Natural killer cell (primary cell): Measurements from ENCODE around the gene FOXP3. TPM values are rescaled to one million over a fixed set of nuclear protein-coding genes. Genes with fewer than 3 reads are reported as not detected.

Experiments used
- ATAC-seq, 3 donors: fragments of 150-1000 bp in 2 of 3; fragments of 200-7000 bp in 1 of 3; cut with Tn5 transposase; 1 replicate in 1 of 3; 2 replicates in 2 of 3; pipeline ENCODE4 v1.10.0; 2021; ENCODE audit warnings: mild to moderate bottlenecking in 2 of 3, moderate library complexity in 2 of 3
- DNase-seq, 2 donors: peaks; one replicate each; pipeline versions ENCODE4 v3.0.0 to v3.0.0-alpha.2; 2013 to 2021; ENCODE audit warnings: mixed read lengths in 1 of 2
- H3K27ac ChIP-seq: one replicate; pipeline ENCODE4 v1.5.1; 2013; ENCODE audit warnings: mild to moderate bottlenecking, low read length
- H3K27me3 ChIP-seq: one replicate; pipeline ENCODE4 v1.6.1; 2013; ENCODE audit warnings: low read length; ENCODE audit not compliant: control insufficient read depth, insufficient read depth
- H3K36me3 ChIP-seq: one replicate; pipeline ENCODE4 v1.6.1; 2013; ENCODE audit warnings: low read length; ENCODE audit not compliant: control insufficient read depth, insufficient read depth
- H3K4me1 ChIP-seq: one replicate; pipeline ENCODE4 v1.6.1; 2013; ENCODE audit warnings: low read length; ENCODE audit not compliant: control insufficient read depth, insufficient read depth
- H3K4me3 ChIP-seq: one replicate; pipeline ENCODE4 v1.5.1; 2013; ENCODE audit warnings: low read length
- H3K9me3 ChIP-seq: one replicate; pipeline ENCODE4 v1.6.1; 2013; ENCODE audit warnings: low read length; ENCODE audit not compliant: control insufficient read depth, insufficient read depth
- H3K27ac Mint-ChIP-seq, 2 donors: one replicate each; pipeline ENCODE4 v1.8.0; 2022; ENCODE audit warnings: mild to moderate bottlenecking in 2 of 2, mixed read lengths in 2 of 2, moderate library complexity in 1 of 2
- H3K27me3 Mint-ChIP-seq, 2 donors: one replicate each; pipeline ENCODE4 v1.8.0; 2022; ENCODE audit warnings: low read depth in 2 of 2, mixed read lengths in 2 of 2
- H3K36me3 Mint-ChIP-seq: one replicate; pipeline ENCODE4 v1.8.0; 2022; ENCODE audit warnings: mixed read lengths
- H3K4me1 Mint-ChIP-seq, 2 donors: one replicate each; pipeline ENCODE4 v1.8.0; 2022; ENCODE audit warnings: mixed read lengths in 2 of 2
- H3K4me3 Mint-ChIP-seq: one replicate; pipeline ENCODE4 v1.8.0; 2022; ENCODE audit warnings: mild to moderate bottlenecking, moderate library complexity, mixed read lengths
- H3K9me3 Mint-ChIP-seq, 2 donors: one replicate each; pipeline ENCODE4 v1.8.0; 2022; ENCODE audit warnings: mixed read lengths in 2 of 2
- CTCF ChIP-seq: fragments of 200-600 bp; IDR thresholded peaks from one replicate; pipeline ENCODE4 v1.8.0; 2022; ENCODE audit warnings: antibody characterized with exemption
- WGBS: methylation state at CpG from one replicate; pipeline ENCODE4 v1.1.7; 2013; ENCODE audit warnings: missing lambda C conversion rate; ENCODE audit not compliant: insufficient coverage; 5-methylcytosine and 5-hydroxymethylcytosine counted together
- intact Hi-C: fragments of 100-400 bp; cut with micrococcal nuclease; formaldehyde crosslinking; loops from one replicate; pipeline ENCODE4 v1.14.2; 2022
- total RNA-seq, 4 donors: library from RNA; stranded (reverse); fragments of 120-200 nt in 1 of 4; gene quantifications; one replicate each; pipeline versions ENCODE4 v1.2.3 to v1.2.4, GENCODE V29; 2013 to 2022

The FOXP3 gene
- under 1 TPM; 0.09 to 0.32 (median 0.20) TPM for total RNA-seq
- 0.14 TPM for total RNA-seq (2013)

GRCh38 chrX:49264460-49264859 is at the start of gene FOXP3:
FOXP3 (minus strand) TSS chrX:49264710; CDS start chrX:49258505, 6,205 bp downstream.
- Mint-ChIP-seq H3K4me3 (no peak within 1 kb of the TSS), H3K36me3 (no peaks in the 10 kb centered on the region), H3K4me1 (peaks cover 13 to 14% of the 10 kb centered on the region in 2 donors), H3K27me3 (peaks cover 0 to 9% of the 10 kb centered on the region in 2 donors), H3K9me3 (no peaks in the 10 kb centered on the region), H3K27ac (no peak within 1 kb of the TSS)
- Histone ChIP-seq H3K4me3 (no peak within 1 kb of the TSS), H3K27me3 (no peaks in the 10 kb centered on the region), H3K27ac (no peak within 1 kb of the TSS), H3K9me3 (no peaks in the 10 kb centered on the region), H3K4me1 (peaks cover 8% of the 10 kb centered on the region), H3K36me3 (no peaks in the 10 kb centered on the region)
- TF ChIP-seq CTCF, result no peak
- DNase-seq, result peak in 1 of 2 donors; percentile 24
- ATAC-seq, result no peak
- 86% methylated on average over 1 of the region's 11 CpGs for WGBS
- intact Hi-C loops, result no loop called here

GRCh38 chrX:49312176-49312575 is 47.7 kb upstream of the FOXP3 start:
- H3K36me3 ChIP-seq, result no peaks in the 10 kb centered on the region
- H3K27ac Mint-ChIP-seq, result no peak overlapping the region
- no peaks in the 10 kb centered on the region for H3K36me3 Mint-ChIP-seq
- H3K9me3 ChIP-seq, result no peaks in the 10 kb centered on the region
- intact Hi-C loops, result no loop called here
- TF ChIP-seq CTCF, result no peak
- peaks cover 0 to 17% of the 10 kb centered on the region in 2 donors for H3K27me3 Mint-ChIP-seq
- H3K9me3 Mint-ChIP-seq, result no peaks in the 10 kb centered on the region
- WGBS, result 80% methylated on average over 2 of the region's 2 CpGs
- H3K4me3 Mint-ChIP-seq, result no peak overlapping the region
- H3K27ac ChIP-seq, result no peak overlapping the region
- peaks cover 23 to 24% of the 10 kb centered on the region in 2 donors for H3K4me1 Mint-ChIP-seq
- no peaks in the 10 kb centered on the region for H3K27me3 ChIP-seq
- ATAC-seq (no peak), DNase-seq (no peak)
- peaks cover 30% of the 10 kb centered on the region for H3K4me1 ChIP-seq
- H3K4me3 ChIP-seq, result no peak overlapping the region

- intact Hi-C loops, result no loop called here
Observed at GRCh38 chrX:49310371-49310770, 45.9 kb upstream of the FOXP3 start.

More at GRCh38 chrX:49310371-49310770, 45.9 kb upstream of the FOXP3 start:
- Histone ChIP-seq H3K36me3 (no peaks in the 10 kb centered on the region), H3K4me1 (peaks cover 30% of the 10 kb centered on the region), H3K27ac (peak overlapping the region; percentile 82), H3K4me3 (no peak overlapping the region), H3K27me3 (no peaks in the 10 kb centered on the region), H3K9me3 (no peaks in the 10 kb centered on the region)
- ATAC-seq, result no peak
- H3K27ac Mint-ChIP-seq, result peak overlapping the region in 1 of 2 donors; percentile 94
- H3K36me3 Mint-ChIP-seq, result no peaks in the 10 kb centered on the region
- no peak for TF ChIP-seq CTCF
- WGBS, result over 99% methylated on average over 14 of the region's 18 CpGs
- H3K27me3 Mint-ChIP-seq, result peaks cover 0 to 27% of the 10 kb centered on the region in 2 donors
- peaks cover 23 to 24% of the 10 kb centered on the region in 2 donors for H3K4me1 Mint-ChIP-seq
- H3K4me3 Mint-ChIP-seq, result peak overlapping the region; percentile 92
- no peaks in the 10 kb centered on the region for H3K9me3 Mint-ChIP-seq
- DNase-seq, result no peak
